ENCODE results near the gene MAP7.
A peak's percentile ranks its signal among the peaks of the same experiment; 100 is the strongest.
"Not testable (repeated sequence)": the region's sequence is repeated elsewhere in the genome, so short reads cannot be mapped to it uniquely, and the experiment has no call there.

Gene MAP7

GRCh38 chr6:136411453-136412354, 138.5 kb downstream of the MAP7 start:
- DNase-seq: peak; percentile 40

- DNase-seq: peak; percentile 77
Measured at GRCh38 chr6:136411025-136411325, 139.2 kb downstream of the MAP7 start.

DNA sequence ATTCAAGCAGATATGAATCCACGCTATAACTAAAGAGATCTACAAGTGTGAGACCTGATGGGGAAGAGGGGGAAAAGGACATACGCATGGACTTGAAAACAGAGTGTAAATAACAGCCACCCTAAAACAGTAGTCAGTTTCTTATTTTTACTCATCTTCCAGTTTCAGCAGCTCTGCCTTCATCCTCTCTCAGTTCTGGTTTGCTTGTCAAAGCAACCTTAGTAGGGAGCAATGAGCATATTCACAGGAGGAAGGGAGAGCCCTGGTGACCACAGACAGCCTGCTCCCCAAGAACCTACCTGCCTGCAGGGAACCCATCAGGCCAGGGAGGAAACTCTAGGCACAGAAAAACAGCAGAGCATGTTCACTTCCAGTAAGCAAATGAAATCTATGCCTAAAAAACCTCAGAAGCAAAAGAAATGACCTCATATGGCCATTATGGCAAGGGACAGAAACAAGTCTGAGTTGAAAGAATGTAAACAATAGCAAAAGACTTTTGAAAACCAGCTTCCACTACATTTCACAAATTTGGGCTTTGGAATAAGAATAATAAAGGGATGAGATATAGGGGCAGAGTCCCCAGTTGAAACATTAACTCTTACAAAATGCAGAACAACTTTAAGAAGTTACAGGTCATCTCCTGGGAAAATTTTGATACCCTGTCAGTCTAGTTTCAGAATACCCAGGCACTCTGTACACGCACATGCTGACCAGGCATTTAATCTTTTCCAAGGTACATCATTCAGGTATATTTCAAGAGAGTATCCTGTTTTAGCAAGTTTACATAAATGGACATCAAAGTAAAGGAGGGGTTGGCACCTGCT, 139.8 kb downstream of the MAP7 start:
- no peak for DNase-seq

GRCh38 chr6:136409597-136409996, 140.6 kb downstream of the MAP7 start:
- DNase-seq: no peak

- DNase-seq: no peak
Measured at GRCh38 chr6:136408204-136408603, 142.0 kb downstream of the MAP7 start.

GRCh38 chr6:136405420-136406029, 144.7 kb downstream of the MAP7 start:
- DNase-seq: peak; percentile 19

- no peak for DNase-seq
Measured at GRCh38 chr6:136404627-136405419, 145.4 kb downstream of the MAP7 start.

- no peak for DNase-seq
Measured at GRCh38 chr6:136404007-136404406, 146.2 kb downstream of the MAP7 start.

GRCh38 chr6:136403110-136403980, 146.9 kb downstream of the MAP7 start:
- peak; percentile 65 for DNase-seq

GRCh38 chr6:136401749-136402148, 148.5 kb downstream of the MAP7 start:
- no peak for DNase-seq

DNA sequence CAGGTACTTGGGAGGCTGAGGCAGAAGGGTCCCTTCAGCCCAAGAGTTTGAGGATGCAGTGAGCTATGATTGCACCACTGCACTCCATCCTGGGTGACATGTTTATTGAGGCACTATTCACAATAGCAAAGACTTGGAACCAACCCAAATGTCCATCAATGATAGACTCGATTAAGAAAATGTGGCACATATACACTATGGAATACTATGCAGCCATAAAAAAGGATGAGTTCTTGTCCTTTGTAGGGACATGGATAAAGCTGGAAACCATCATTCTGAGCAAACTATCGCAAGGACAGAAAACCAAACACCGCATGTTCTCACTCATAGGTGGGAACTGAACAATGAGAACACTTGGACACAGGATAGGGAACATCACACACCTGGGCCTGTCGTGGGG, 149.0 kb downstream of the MAP7 start:
- not testable (repeated sequence) for DNase-seq

- no peak for DNase-seq
Measured at GRCh38 chr6:136398453-136398852, 151.8 kb downstream of the MAP7 start.

GRCh38 chr6:136396908-136397307, 153.3 kb downstream of the MAP7 start:
- no peak for DNase-seq

DNA sequence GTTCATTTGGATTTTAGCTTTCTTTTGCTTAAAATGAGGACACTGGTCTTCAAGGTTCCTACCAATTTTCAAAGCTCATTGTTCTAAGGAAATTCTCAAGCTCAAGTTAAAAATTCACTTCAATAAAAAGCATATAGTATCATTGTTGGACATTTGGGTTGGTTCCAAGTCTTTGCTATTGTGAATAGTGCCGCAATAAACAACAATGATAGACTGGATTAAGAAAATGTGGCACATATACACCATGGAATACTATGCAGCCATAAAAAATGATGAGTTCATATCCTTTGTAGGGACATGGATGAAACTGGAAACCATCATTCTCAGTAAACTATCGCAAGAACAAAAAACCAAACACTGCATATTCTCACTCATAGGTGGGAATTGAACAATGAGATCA, 159.3 kb downstream of the MAP7 start:
- DNase-seq: not testable (repeated sequence)

GRCh38 chr6:136387316-136387715, 162.9 kb downstream of the MAP7 start:
- no peak for DNase-seq

DNA sequence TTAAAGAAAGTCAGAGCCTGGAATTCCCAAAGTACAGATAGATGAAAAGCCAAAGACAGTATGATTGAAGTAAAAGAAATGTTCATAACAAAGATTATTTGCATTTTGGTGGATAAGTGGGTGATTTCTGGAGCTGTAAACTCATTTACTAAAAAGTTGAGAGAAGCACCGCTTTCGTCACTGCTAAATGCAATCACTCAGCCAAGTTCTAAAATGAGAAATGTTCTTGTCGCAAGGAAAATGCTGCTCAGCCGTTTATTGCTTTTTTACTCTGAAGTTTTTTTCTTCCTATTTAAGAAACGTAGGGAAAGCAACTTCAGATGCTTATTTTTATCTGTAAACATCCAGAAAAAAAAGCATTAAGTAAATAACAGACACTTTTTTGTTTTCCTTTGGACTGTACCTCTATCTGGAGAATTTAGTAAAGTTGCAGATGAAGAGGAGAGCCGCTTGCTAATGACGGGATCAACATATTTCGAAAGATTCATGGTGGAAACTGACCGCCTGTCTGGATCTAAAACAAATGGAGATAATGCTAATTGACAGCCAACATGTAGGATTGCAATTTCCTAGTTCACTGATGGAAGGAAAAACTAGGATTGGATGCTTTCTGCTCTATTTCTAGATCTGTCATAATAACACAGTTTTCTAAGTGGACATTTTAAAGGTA, 166.8 kb downstream of the MAP7 start:
- no peak for DNase-seq

GRCh38 chr6:136382676-136383252, 167.5 kb downstream of the MAP7 start:
- no peak for DNase-seq

DNA sequence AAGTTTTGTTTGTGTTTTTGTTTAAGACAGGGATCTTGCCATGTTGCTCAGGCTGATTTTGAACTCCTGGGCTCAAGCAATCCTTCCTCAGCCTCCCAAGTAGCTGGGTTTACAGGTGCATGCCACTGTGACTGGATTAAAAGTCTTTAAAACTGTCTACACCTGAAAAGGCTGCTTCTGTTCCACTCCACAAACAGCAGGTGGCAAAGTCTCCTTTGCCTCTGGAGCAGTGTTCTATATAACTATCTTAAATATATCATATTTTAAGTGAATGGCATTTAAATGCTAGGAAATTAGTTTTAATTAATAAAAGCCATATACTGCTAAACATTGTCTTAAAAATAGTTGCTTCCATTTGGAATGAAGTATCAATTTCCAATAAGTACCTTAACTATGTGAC, 171.3 kb downstream of the MAP7 start:
- no peak for DNase-seq

- not testable (repeated sequence) for DNase-seq
Measured at GRCh38 chr6:136375836-136376235, 174.4 kb downstream of the MAP7 start.

DNA sequence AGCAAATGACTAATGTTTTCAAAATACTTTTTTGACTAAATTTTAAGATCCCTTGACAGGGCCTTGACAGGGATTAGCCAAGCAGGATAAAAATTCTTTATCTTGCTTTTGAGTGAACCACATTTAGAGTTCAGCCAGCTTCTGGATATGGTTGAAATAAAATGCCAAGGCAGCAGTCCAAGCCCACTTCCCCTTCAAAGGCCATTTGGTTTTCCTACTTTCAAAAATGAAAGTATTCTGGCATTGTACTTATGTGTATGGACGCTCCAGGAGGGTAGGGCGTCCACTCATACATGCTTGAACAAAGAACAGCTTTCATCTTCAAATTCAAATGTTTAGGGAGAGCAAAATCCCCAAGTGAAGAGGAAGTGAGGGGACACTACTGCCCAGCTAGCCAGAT, 178.3 kb downstream of the MAP7 start:
- DNase-seq: no peak
